ENCODE results near the gene TMEM256. TPM values are rescaled to one million over a fixed set of nuclear protein-coding genes. Genes with fewer than 3 reads are reported as not detected.

TMEM256 gene
- total RNA-seq, 4 donors from 2014 or later: 45.8 to 98.2 (median 83.2) TPM

DNA sequence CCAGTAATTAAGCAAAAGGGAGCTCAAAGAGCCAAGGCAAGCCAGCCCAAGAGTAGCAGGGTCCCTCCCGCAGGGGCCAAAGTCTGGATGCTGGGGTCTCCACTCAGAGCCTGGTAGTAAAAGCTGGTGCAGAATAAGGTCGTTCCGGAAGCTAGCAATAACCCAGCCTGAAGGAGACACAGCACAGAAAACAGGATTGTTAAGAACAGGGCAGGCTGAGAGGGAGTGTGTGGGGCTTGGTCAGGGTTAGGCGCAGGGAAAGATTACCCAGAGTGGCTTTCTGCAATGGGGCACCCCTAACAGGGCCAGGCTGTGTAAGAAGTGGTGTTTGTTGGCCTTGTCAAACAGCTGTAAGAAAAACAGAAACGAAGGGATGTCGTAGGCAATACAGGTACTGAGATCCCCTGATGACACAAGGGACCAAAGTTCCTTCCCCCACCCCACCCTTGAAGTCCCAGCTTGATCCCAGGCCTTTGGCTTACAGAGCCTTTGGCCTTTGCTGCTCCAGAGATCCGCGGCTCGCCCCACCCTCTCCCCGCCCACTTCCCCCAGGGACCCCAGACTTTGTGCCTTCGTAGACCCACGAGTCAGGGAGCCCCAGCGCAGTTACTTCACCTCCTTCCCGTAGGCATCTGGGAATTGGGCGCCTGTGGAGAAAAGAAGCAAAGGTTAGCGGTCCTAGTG, 712 bp downstream of the TMEM256 start:
- DNase-seq (ENCODE audit: low spot score): no peak
- TF ChIP-seq, protein P1, sequence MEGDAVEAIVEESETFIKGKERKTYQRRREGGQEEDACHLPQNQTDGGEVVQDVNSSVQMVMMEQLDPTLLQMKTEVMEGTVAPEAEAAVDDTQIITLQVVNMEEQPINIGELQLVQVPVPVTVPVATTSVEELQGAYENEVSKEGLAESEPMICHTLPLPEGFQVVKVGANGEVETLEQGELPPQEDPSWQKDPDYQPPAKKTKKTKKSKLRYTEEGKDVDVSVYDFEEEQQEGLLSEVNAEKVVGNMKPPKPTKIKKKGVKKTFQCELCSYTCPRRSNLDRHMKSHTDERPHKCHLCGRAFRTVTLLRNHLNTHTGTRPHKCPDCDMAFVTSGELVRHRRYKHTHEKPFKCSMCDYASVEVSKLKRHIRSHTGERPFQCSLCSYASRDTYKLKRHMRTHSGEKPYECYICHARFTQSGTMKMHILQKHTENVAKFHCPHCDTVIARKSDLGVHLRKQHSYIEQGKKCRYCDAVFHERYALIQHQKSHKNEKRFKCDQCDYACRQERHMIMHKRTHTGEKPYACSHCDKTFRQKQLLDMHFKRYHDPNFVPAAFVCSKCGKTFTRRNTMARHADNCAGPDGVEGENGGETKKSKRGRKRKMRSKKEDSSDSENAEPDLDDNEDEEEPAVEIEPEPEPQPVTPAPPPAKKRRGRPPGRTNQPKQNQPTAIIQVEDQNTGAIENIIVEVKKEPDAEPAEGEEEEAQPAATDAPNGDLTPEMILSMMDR (IDR thresholded peaks at IDR 0.05): no peak
- peak; percentile 5 for ATAC-seq (ENCODE audit: low FRiP score)

DNA sequence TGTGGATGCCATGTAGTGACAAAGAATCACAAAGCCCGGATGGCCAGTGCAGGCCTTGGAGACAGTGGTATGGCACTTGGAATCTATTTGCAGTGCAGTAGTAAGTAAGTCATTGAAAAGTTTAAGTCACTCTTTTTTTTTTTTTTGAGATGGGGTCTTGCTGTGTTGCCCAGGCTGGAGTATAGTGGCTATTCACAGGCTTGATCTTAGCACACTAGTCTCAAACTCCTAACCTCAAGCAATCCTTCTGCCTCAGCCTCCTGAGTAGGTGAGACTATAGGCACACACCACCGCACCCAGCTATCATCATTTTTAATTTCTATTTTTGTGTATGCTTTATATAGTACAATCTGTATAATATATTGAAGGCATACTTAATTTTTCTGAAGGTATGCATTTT, 5.3 kb downstream of the TMEM256 start:
- ATAC-seq (ENCODE audit: low FRiP score): no peak
- DNase-seq (ENCODE audit: low spot score): no peak
- TF ChIP-seq, protein P1 (IDR thresholded peaks at IDR 0.05): no peak

DNA sequence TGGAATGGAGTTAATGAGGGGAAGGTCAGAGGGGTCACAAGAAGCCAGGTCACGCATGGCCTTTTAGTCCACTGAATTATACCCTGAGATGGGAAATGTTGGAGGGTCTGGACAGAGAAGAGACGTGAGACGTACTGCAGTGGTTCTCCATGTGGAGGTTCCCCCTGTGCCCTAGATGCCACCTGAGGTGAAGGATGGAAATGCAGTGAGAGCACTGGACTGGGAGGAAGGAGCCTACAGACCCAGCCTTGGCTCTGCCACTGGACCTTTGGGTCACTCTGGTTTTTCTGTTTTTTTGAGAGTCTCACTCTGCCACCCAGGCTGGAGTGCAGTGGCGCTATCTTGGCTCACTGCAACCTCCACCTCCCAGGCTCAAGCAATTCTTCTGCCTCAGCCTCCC, 7.8 kb downstream of the TMEM256 start:
- ATAC-seq (ENCODE audit: low FRiP score): no peak
- TF ChIP-seq, protein P1 (IDR thresholded peaks at IDR 0.05): no peak
- DNase-seq (ENCODE audit: low spot score): no peak

DNA sequence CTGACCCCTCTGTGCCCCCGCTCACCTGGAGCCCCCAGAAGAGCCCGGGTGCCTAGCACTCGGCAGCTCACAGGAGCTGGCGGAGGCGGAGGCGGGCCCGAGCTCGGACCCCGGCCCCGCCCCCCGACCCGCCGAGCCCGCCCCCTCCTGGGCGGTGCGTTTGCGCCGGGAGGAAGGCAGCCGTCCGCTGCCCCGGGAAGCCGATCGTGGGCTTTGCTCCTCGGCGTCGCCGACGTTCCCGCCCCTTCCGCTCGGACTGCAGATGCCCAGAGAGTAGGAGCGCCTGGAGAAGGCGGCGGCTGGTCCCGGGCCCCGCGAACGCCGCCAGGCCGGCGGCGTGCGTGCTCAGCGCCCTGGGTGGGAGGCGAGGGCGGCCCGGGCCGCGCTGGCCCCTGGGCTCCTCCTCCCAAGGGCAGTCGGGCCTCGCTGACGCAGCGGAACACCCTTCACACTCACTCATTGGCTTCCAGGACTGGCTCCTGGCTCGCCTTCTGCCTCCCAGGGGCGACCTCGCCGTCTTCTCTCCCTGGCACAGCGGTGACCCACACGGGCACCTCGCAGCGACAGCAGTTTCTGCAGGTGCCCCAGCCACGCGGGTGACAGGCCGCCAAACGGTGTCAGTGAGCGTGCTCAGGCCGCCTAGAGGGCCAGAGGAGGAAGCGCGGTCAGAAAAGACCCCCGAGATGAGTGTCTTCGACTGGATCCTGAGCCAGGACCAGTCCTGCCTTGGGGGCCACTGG, 9.3 kb downstream of the TMEM256 start, which contains the start of gene PLSCR3:
Gene PLSCR3, minus strand, starts transcription at position 74 of the 740 bp plus-strand sequence. CDS start 415 bp downstream, outside the sequence.
- ATAC-seq (ENCODE audit: low FRiP score) (peak; percentile 89), DNase-seq (ENCODE audit: low spot score) (no peak)
- TF ChIP-seq, protein P1 (IDR thresholded peaks at IDR 0.05): no peak

DNA sequence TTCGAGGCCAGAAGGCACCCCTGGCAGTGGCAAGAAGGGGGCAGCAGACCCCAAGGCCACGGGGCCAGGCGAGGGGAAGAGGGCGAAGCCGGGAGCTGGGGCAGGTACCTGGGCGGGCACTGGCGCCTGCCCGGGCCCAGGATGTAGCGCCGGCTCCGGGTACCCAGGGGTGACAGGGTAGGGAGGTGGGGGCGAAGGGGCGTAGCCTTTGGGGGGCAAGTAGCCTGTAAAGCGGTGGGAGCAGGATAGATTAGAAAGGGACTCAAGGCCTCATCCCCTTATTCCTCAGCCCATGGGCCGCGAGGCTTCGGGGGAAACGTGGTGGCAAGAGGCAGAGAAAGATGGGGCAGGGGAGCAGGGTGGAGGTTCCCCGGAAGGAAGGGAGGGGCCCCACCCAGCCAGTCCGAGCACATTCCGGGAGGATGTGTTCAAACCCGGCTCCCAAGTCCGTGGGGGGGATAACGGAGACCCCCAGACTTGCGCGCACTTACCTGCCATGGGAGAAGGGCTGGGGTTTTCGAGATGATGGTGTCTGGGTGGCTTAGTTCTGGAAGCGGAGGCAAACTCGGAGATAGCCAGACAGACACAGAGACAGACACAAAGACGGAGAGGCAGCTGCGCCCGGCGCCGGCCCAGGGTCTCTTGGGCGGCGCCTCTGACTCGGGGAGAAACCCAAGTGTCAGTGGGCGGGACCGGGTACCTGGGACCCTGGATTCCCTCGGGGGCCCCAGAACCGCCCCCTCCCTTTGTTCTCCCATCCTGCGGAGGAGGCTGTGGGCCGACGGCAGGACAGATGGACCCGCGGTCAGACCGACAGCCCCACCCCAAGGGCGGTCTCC, 10.1 kb downstream of the TMEM256 start:
- DNase-seq (ENCODE audit: low spot score) (no peak), ATAC-seq (ENCODE audit: low FRiP score) (peak; percentile 35)
- TF ChIP-seq, protein P1 (IDR thresholded peaks at IDR 0.05): no peak

DNA sequence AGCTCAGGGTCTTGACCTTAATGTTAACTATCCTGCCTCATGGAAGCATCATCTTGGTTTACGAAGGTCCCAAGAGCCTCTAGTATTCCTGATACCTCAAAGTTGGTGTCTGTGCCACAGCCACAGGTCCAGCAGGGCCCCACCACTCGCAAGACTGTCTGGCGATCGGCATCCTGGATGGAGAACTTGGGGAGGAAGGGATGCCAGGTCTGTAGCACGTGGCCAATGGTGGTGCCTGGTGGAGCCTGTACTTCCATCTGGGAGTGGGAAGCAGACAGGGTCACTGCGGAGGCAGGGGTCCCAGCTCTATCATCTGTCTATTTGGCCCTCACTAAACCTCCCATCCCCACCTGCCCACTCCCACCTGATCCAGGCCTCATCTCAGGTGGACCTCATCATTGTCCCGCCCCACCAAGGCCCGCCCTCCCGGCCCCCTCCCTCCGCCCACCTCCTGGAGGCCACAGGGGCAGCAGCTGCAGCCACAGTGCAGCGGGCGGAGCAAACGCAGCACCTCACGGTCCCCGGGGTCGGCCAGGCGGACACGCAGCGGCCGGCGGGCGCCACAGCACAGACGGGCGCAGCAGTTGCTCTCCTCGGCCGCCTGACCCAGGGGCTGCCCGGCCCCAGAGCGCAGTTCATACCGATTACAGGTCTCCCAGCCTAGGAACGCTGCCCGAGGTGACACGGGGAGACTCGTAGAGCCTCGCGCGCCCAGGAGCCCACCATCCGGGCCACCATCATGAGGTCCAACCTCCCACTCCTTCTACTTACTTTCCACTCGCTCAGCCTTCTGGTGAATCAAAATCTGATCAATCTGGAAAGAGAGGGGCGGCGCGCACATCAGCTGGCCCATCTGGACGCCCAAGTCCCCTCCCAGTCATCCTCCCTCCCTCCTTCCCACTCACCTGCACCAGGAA, 10.9 kb downstream of the TMEM256 start:
- ATAC-seq (ENCODE audit: low FRiP score) (no peak), DNase-seq (ENCODE audit: low spot score) (no peak)
- TF ChIP-seq, protein P1 (IDR thresholded peaks at IDR 0.05): no peak
